MM.1S (cell line): Measurements from ENCODE around the gene NFAT5.

Experiments used
- CTCF ChIP-seq: fragments of 300-600 bp; sonication (generic); IDR thresholded peaks from 2 replicates; pipeline ENCODE4 v1.5.1; 2016; ENCODE audit warnings: antibody characterized with exemption, low read length, mixed read lengths
- EZH2 ChIP-seq: fragments of 300-600 bp; sonication (generic); optimal IDR thresholded peaks from 2 replicates; pipeline ENCODE3; 2017; ENCODE audit warnings: low read depth, mild to moderate bottlenecking, antibody characterized with exemption, low read length, mixed read lengths

DNA sequence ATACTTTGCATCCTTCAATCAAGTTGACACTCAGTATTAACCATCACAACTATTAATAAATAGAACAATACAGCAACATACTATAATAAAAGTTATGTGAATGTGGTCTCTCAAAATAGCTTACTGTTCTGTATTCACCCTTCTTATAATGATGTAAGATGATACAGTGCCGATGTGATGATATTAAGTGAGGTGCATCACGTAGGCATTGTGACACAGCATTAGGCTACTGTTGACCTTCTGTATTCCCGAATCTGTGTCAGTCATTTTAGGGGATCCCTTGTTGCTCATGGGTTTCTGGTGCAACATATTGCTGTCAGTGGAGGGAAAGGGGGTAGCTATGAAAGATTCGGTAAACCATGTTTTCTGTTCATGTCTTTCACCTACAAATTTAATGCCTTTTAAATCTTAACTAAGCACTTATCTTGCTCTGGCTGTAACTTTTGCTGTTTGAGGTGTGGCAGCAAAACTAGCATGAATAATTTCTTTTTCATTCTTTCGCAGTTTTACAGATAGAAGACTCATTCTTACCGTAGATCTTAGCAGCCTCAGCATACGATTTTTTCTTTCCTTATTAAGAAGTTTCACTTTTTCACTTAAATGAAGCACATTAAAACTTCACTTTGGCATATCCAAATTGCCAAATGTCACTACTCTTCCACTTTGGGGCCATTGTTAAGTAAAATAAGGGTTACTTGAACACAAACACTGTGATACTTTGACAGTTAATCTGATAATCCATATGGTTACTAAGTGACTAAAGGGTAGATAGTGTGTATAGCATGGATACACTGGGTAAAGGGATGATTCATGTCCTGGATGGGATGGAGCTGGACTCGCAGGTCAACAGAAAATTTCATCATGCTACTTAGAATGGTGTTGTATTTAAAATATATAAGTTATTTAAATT, 29.6 kb downstream of the NFAT5 start:
- TF ChIP-seq CTCF, result no peak
- TF ChIP-seq EZH2, result no peak
